IPS DF 6.9 (cell line): ENCODE measurements around the gene FGGY.

Source experiments
- DNase-seq: peaks from one replicate; pipeline ENCODE4 v3.0.0-alpha.2; 2013; ENCODE audit warnings: low read depth, low spot score
- H3K27ac ChIP-seq: one replicate; pipeline ENCODE4 v1.5.1; 2013; ENCODE audit warnings: low read length, control low read depth
- H3K27me3 ChIP-seq: 2 replicates; pipeline ENCODE4 v1.6.1; 2013; ENCODE audit warnings: mild to moderate bottlenecking, low read length; ENCODE audit not compliant: control insufficient read depth, insufficient read depth
- H3K36me3 ChIP-seq: 2 replicates; pipeline ENCODE4 v1.6.1; 2013; ENCODE audit warnings: low read length; ENCODE audit not compliant: control insufficient read depth, insufficient read depth
- H3K4me1 ChIP-seq: 2 replicates; pipeline ENCODE4 v1.6.1; 2013; ENCODE audit warnings: low read length; ENCODE audit not compliant: control insufficient read depth, insufficient read depth
- H3K4me3 ChIP-seq: 2 replicates; pipeline ENCODE4 v1.5.1; 2013; ENCODE audit warnings: mild to moderate bottlenecking, low read length
- H3K9me3 ChIP-seq: 2 replicates; pipeline ENCODE4 v1.6.1; 2013; ENCODE audit warnings: low read length, inconsistent platforms; ENCODE audit not compliant: control insufficient read depth, insufficient read depth
- WGBS: extraction: QIAGEN DNeasy Blood & Tissue Kit; methylation state at CpG from one replicate; pipeline ENCODE4 v1.1.7; 2013; ENCODE audit warnings: mixed read lengths, missing lambda C conversion rate; ENCODE audit not compliant: insufficient read length, insufficient coverage; 5-methylcytosine and 5-hydroxymethylcytosine counted together

FGGY gene

GRCh38 chr1:59742526-59742925 is 445.6 kb downstream of the FGGY start:
- no peaks in the 10 kb centered on the region for H3K4me1 ChIP-seq
- H3K4me3 ChIP-seq: no peak overlapping the region
- no peaks in the 10 kb centered on the region; the same call in 1 of the 2 replicates for H3K27me3 ChIP-seq
- H3K36me3 ChIP-seq: no peaks in the 10 kb centered on the region
- no peak for DNase-seq
- H3K27ac ChIP-seq: no peak overlapping the region
- H3K9me3 ChIP-seq: no peaks in the 10 kb centered on the region
- no CpG with 5 or more reads among the region's 2 CpGs for WGBS

DNA sequence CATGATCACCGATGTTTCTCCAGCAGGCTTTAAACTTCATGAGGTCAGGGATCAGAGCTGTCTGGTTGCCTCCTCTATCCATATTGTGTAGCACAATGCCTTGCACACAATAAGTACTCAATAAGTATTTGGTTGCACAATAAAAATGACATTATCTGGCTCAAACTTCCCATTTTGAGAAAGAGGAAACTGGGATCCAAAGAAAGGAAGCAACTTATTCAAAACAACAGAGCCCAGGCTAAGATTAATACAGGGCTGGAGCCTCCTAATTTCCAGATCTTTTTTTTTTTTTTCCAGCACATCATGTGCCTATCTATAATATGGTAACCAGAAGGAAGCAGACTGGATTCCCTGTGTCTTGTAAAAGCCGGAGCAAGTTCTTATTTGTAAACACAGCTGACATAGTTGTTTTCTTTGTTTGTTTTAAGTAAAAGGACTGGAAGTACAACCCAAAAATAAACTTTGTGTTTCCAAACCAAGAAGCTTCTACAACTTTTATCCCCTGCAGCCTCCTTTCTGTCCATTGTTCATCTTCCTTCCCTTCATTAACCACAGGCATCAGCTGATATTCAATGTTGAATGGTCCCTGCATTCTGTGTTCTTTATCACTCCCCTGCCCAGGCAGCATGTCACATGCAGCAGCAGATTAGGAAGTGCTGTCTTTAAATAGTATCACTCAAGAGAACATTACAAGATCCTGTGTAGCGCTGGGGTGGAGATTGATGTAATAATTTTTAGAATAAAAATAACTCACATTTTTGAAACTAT is 446.6 kb downstream of the FGGY start:
- H3K4me1 ChIP-seq: no peaks in the 10 kb centered on the region
- no peak for DNase-seq
- no peak overlapping the region for H3K27ac ChIP-seq
- WGBS: no CpG with 5 or more reads among the region's 3 CpGs
- H3K36me3 ChIP-seq: no peaks in the 10 kb centered on the region
- H3K4me3 ChIP-seq: no peak overlapping the region
- H3K9me3 ChIP-seq: no peaks in the 10 kb centered on the region
- H3K27me3 ChIP-seq: no peaks in the 10 kb centered on the region; the same call in 1 of the 2 replicates

DNA sequence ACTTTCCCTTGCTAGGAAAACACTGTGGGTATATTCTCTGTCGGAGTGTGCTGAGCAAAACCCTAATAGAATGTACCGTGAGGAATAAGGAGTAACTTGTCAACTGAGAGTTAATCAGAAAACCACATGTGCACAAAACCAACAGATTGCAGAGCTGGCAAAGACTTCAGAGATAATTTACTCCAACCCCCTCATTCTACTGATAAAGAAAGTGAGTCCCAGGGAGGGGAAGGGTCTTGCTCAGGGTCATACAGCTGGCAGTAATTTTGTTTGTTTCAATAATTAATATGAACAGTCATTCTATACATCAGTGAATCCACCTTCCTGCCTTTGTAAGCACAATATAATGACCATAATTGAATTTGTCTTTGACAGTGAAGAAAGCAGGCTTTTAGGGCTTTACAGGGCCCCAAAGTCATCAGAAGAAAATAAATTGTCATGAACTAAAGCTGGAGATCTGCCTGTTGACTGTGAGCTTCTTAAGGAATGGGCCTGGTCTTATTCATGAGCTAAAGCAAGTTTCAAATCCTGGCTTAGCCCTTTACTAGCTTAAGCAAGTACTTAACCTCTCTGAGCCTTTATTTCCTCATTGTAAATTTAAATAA is 450.6 kb downstream of the FGGY start:
- Histone ChIP-seq H3K27me3 (no peaks in the 10 kb centered on the region; the same call in 1 of the 2 replicates), H3K4me3 (no peak overlapping the region), H3K27ac (no peak overlapping the region), H3K4me1 (no peaks in the 10 kb centered on the region), H3K9me3 (no peaks in the 10 kb centered on the region), H3K36me3 (no peaks in the 10 kb centered on the region)
- whole genome bisulfite sequencing: no CpG with 5 or more reads among the region's 2 CpGs
- DNase-seq: no peak

GRCh38 chr1:59748123-59748522 is 451.2 kb downstream of the FGGY start:
- DNase-seq: no peak
- H3K27me3 ChIP-seq: no peaks in the 10 kb centered on the region; the same call in 1 of the 2 replicates
- H3K27ac ChIP-seq: no peak overlapping the region

DNA sequence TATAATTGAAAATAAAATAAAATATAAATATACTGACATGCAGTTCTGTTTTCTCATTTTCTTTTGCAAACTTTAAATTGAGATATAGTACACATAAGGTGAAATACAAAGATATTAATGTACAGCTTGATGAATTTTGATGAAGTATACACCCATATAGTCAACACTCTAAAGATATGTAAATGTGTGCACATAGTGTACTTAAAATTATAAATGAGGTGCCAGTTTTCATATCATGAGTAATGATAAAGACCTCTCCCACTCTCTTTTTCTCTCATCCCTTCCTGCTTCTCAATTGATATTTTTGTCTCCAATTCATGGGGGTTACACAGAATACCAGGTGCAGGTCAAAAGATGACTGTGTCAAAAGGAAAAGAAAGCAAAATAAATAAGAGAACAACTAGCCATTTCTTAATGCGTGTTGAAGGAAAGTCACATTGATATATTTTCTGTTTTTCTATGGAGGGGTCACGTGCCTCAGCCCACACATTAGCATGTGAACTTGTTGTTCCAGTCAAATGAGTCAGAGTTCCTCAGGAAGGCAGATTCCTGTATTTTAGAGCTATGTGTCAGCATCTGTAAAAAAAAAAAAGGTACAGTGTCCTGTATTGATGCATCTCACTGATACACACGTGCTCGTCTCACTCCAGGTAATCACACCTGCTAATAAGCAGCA is 453.6 kb downstream of the FGGY start:
- WGBS: no CpG with 5 or more reads among the region's 4 CpGs
- Histone ChIP-seq H3K27me3 (no peaks in the 10 kb centered on the region), H3K4me3 (no peak overlapping the region), H3K36me3 (no peaks in the 10 kb centered on the region), H3K4me1 (no peaks in the 10 kb centered on the region), H3K27ac (no peak overlapping the region), H3K9me3 (no peaks in the 10 kb centered on the region)
- no peak for DNase-seq

More at GRCh38 chr1:59748123-59748522, 451.2 kb downstream of the FGGY start:
- WGBS: no CpG with 5 or more reads among the region's 1 CpG
- Histone ChIP-seq H3K4me1 (no peaks in the 10 kb centered on the region), H3K4me3 (no peak overlapping the region), H3K36me3 (no peaks in the 10 kb centered on the region), H3K9me3 (no peaks in the 10 kb centered on the region)

- no peak overlapping the region for H3K4me3 ChIP-seq
- H3K36me3 ChIP-seq: no peaks in the 10 kb centered on the region
- DNase-seq: no peak
- WGBS: no CpG with 5 or more reads among the region's 2 CpGs
- H3K4me1 ChIP-seq: no peaks in the 10 kb centered on the region
- no peaks in the 10 kb centered on the region for H3K9me3 ChIP-seq
- no peak overlapping the region for H3K27ac ChIP-seq
- H3K27me3 ChIP-seq: no peaks in the 10 kb centered on the region
These were observed 454.1 kb downstream of the FGGY start for GRCh38 chr1:59751004-59751395.

GRCh38 chr1:59751801-59752200 is 454.9 kb downstream of the FGGY start:
- DNase-seq: no peak
- Histone ChIP-seq H3K9me3 (no peaks in the 10 kb centered on the region), H3K27me3 (no peaks in the 10 kb centered on the region), H3K4me3 (no peak overlapping the region), H3K4me1 (no peaks in the 10 kb centered on the region), H3K27ac (no peak overlapping the region), H3K36me3 (no peaks in the 10 kb centered on the region)
- WGBS: no CpG with 5 or more reads among the region's 2 CpGs

DNA sequence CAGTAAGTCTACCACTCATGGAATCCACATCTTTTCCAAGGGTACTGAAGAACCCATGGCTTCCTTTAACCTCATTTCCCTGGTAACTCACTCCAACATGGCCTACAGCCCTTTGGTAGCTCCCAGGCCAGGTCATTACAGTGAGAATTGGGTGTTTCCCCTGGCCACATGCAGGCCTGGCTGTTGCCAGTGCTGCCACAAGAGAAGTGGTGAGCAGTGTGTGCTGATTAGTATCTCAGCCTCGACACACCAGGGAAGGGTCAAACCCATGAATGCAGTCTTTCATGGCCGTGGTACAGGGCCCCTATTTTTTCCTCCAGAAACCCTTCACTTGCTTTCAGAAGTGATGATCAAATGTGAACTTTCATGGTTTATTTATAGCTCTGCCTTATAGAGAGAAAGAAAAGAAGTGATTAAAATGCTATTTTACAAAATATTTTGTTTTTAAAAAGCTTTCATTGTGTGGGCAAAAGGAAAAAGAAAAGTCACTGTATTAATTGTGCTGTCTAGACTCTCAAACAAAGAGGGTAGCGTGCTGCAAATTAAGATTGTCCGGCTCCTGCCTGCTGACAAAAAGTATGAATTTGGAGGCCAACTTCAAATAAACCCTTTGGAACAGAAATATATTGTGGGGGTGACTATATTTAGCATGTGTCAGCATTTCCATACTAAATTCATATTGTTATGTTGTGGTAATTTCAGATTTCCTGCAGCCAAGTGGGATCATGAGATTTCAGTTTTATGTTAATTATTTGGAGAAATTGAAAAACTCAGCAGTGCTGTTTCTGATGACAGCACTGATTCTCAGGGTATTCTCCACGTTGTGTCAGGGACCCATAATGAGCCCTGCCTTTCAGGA is 455.9 kb downstream of the FGGY start:
- Histone ChIP-seq H3K27me3 (no peaks in the 10 kb centered on the region), H3K9me3 (no peaks in the 10 kb centered on the region), H3K4me1 (no peaks in the 10 kb centered on the region), H3K27ac (no peak overlapping the region), H3K36me3 (no peaks in the 10 kb centered on the region), H3K4me3 (no peak overlapping the region)
- no CpG with 5 or more reads among the region's 5 CpGs for WGBS
- no peak for DNase-seq

- Histone ChIP-seq H3K36me3 (no peaks in the 10 kb centered on the region), H3K4me1 (no peaks in the 10 kb centered on the region), H3K4me3 (no peak overlapping the region), H3K27me3 (no peaks in the 10 kb centered on the region), H3K9me3 (no peaks in the 10 kb centered on the region), H3K27ac (no peak overlapping the region)
- no CpG with 5 or more reads among the region's 9 CpGs for WGBS
- no peak for DNase-seq
These were observed 458.3 kb downstream of the FGGY start for GRCh38 chr1:59755069-59755685.
